Muscle of leg (tissue), 11 donors: ENCODE results near the gene HAUS5. TPM values are rescaled to one million over a fixed set of nuclear protein-coding genes. Genes with fewer than 3 reads are reported as not detected.
A peak's percentile ranks its signal among the peaks of the same experiment; 100 is the strongest.

Experiments
- DNase-seq: peaks from one replicate; pipeline ENCODE4 v3.0.0; 2013
- H3K27ac ChIP-seq: one replicate; pipeline ENCODE4 v1.5.1; 2013; ENCODE audit warnings: mild to moderate bottlenecking, low read length, control low read depth
- H3K27me3 ChIP-seq: one replicate; pipeline ENCODE4 v1.6.1; 2013; ENCODE audit warnings: low read length; ENCODE audit not compliant: control insufficient read depth, insufficient read depth
- H3K36me3 ChIP-seq: one replicate; pipeline ENCODE4 v1.6.1; 2013; ENCODE audit warnings: low read length; ENCODE audit not compliant: control insufficient read depth, insufficient read depth
- H3K4me1 ChIP-seq: one replicate; pipeline ENCODE4 v1.6.1; 2013; ENCODE audit warnings: low read length; ENCODE audit not compliant: control insufficient read depth, insufficient read depth
- H3K4me3 ChIP-seq: one replicate; pipeline ENCODE4 v1.5.1; 2013; ENCODE audit warnings: low read length, control low read depth
- H3K9me3 ChIP-seq: replicated peaks from 2 replicates; pipeline ENCODE4 v1.6.1; 2013; ENCODE audit warnings: low read depth, low read length; ENCODE audit not compliant: control insufficient read depth
- WGBS: methylation state at CpG from one replicate; pipeline ENCODE4 v1.1.5; 2013; ENCODE audit warnings: missing lambda C conversion rate; ENCODE audit not compliant: insufficient coverage; 5-methylcytosine and 5-hydroxymethylcytosine counted together
- polyA plus RNA-seq, 8 donors: library from polyadenylated mRNA; unstranded; fragments of 120-200 nt; gene quantifications; one replicate each; pipeline versions ENCODE4 v1.2.1 to v1.2.3, GENCODE V29; 2013; ENCODE audit warnings: inconsistent platforms in 1 of 8, low replicate concordance in 1 of 8; ENCODE audit not compliant: insufficient read length in 8 of 8, insufficient read depth in 1 of 8
- total RNA-seq: library from RNA; stranded (reverse); fragments of 120-200 nt; gene quantifications from one replicate; pipeline ENCODE4 v1.2.4, GENCODE V29; 2013

The HAUS5 gene
- total and polyA plus RNA-seq, 9 donors = 9.4 to 16.1 (median 12.5) TPM

- peaks cover 22% of the 10 kb centered on the region for H3K36me3 ChIP-seq
- no peak for DNase-seq
- H3K4me3 ChIP-seq = no peak overlapping the region
- no peak overlapping the region for H3K27ac ChIP-seq
- peaks cover 30% of the 10 kb centered on the region for H3K4me1 ChIP-seq
- no peaks in the 10 kb centered on the region for H3K9me3 ChIP-seq
- no peaks in the 10 kb centered on the region for H3K27me3 ChIP-seq
- 63% methylated on average over 1 of the region's 8 CpGs for WGBS
Observed at GRCh38 chr19:35639863-35640262, 27.3 kb downstream of the HAUS5 start.

GRCh38 chr19:35641515-35642151 lies 29.1 kb downstream of the HAUS5 start, which contains the start of gene ETV2:
Gene ETV2 (plus strand): TSS chr19:35641745. CDS start chr19:35642461, 716 bp downstream.
- WGBS = 7% methylated on average over 14 of the region's 28 CpGs

GRCh38 chr19:35642312-35642711 lies 29.8 kb downstream of the HAUS5 start:
- Histone ChIP-seq H3K27ac (no peak overlapping the region), H3K9me3 (no peaks in the 10 kb centered on the region), H3K4me3 (no peak overlapping the region), H3K36me3 (peaks cover 6% of the 10 kb centered on the region), H3K27me3 (no peaks in the 10 kb centered on the region), H3K4me1 (peaks cover 40% of the 10 kb centered on the region)
- WGBS = 60% methylated on average over 8 of the region's 10 CpGs
- DNase-seq = no peak

More at GRCh38 chr19:35641515-35642151, 29.1 kb downstream of the HAUS5 start, which contains the start of gene ETV2:
- H3K9me3 ChIP-seq = no peaks in the 10 kb centered on the region
- peak; percentile 54 for DNase-seq
- H3K27me3 ChIP-seq = no peaks in the 10 kb centered on the region
- peaks cover 40% of the 10 kb centered on the region for H3K4me1 ChIP-seq
- H3K4me3 ChIP-seq = no peak within 1 kb of the TSS
- peaks cover 13% of the 10 kb centered on the region for H3K36me3 ChIP-seq
- H3K27ac ChIP-seq = no peak within 1 kb of the TSS

- Histone ChIP-seq H3K4me3 (peak overlapping the region; percentile 54), H3K4me1 (peaks cover 44% of the 10 kb centered on the region), H3K27ac (peak overlapping the region; percentile 98), H3K9me3 (no peaks in the 10 kb centered on the region), H3K36me3 (peaks cover 1% of the 10 kb centered on the region), H3K27me3 (no peaks in the 10 kb centered on the region)
- 15% methylated on average over 9 of the region's 15 CpGs for WGBS
- DNase-seq = no peak
Observed at GRCh38 chr19:35642798-35643254, 30.3 kb downstream of the HAUS5 start.

GRCh38 chr19:35643255-35644205 lies 31.0 kb downstream of the HAUS5 start:
- H3K27me3 ChIP-seq = no peaks in the 10 kb centered on the region
- peaks cover 44% of the 10 kb centered on the region for H3K4me1 ChIP-seq
- peak overlapping the region; percentile 98 for H3K27ac ChIP-seq
- no peaks in the 10 kb centered on the region for H3K36me3 ChIP-seq
- H3K4me3 ChIP-seq = peak overlapping the region; percentile 54
- no peaks in the 10 kb centered on the region for H3K9me3 ChIP-seq
- WGBS = under 1% methylated on average over 63 of the region's 69 CpGs
- DNase-seq = peak; percentile 90

GRCh38 chr19:35644206-35644986 lies 31.9 kb downstream of the HAUS5 start:
- Histone ChIP-seq H3K9me3 (no peaks in the 10 kb centered on the region), H3K4me1 (peaks cover 51% of the 10 kb centered on the region), H3K27me3 (no peaks in the 10 kb centered on the region), H3K36me3 (no peaks in the 10 kb centered on the region), H3K27ac (peak overlapping the region; percentile 98), H3K4me3 (peak overlapping the region; percentile 54)
- DNase-seq = peak; percentile 98
- WGBS = under 1% methylated on average over 56 of the region's 60 CpGs

GRCh38 chr19:35644987-35645679 lies 32.6 kb downstream of the HAUS5 start:
- no peaks in the 10 kb centered on the region for H3K9me3 ChIP-seq
- peak; percentile 78 for DNase-seq
- peaks cover 51% of the 10 kb centered on the region for H3K4me1 ChIP-seq
- no peaks in the 10 kb centered on the region for H3K27me3 ChIP-seq
- peak overlapping the region; percentile 98 for H3K27ac ChIP-seq
- 37% methylated on average over 6 of the region's 20 CpGs for WGBS
- peak overlapping the region; percentile 54 for H3K4me3 ChIP-seq
- H3K36me3 ChIP-seq = peaks cover 2% of the 10 kb centered on the region

- WGBS = 87% methylated on average over 2 of the region's 7 CpGs
- H3K36me3 ChIP-seq = peaks cover 7% of the 10 kb centered on the region
- H3K4me3 ChIP-seq = no peak overlapping the region
- no peak overlapping the region for H3K27ac ChIP-seq
- no peak for DNase-seq
- H3K4me1 ChIP-seq = peaks cover 51% of the 10 kb centered on the region
- no peaks in the 10 kb centered on the region for H3K27me3 ChIP-seq
- H3K9me3 ChIP-seq = no peaks in the 10 kb centered on the region
Observed at GRCh38 chr19:35645680-35646511, 33.4 kb downstream of the HAUS5 start.
